ENCODE results near the gene PAWR. TPM values are rescaled to one million over a fixed set of nuclear protein-coding genes. Genes with fewer than 3 reads are reported as not detected.
A peak's percentile ranks its signal among the peaks of the same experiment; 100 is the strongest.
"Not testable (repeated sequence)": the region's sequence is repeated elsewhere in the genome, so short reads cannot be mapped to it uniquely, and the experiment has no call there.

The PAWR gene
- total RNA-seq, 1 experiment from 2014 or later: 153 TPM

DNA sequence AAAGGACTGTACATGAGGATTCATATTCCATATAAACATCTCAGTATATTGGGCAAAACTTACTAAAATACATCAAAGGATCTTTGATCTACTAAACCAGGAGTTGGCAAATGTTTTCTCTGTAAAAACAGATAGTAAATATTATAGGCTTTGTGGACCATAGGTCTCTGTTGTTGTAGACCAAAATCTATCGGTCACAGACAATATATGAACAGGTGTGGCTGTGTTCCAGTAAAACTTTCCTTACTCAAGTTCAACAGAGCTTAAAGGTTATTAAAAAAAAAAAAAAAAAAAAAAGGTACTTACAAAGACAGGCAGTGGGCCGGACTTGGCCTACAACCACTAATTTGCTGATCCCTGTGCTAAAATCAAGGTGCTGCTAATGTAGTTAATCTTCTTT, 40.3 kb downstream of the PAWR start:
- DNase-seq (ENCODE audit: low read depth): no peak

DNA sequence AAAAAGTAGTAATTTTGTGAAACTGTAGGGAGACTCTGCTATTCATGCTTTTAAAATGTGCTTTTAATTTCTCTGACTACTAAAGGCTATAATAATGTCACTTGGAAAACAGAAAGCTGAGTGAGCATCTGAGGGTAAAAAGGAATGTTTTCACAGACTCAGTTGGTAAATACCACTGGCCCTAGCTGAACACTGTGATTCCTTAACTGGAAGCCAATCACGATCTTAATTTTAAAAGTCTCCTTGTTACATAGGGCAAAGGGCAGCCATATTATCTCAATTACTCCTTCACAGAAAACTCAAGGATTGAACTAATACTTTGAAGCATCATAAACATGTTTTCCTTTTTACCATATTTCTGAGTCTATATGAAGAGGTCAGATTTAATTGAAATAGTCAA, 41.9 kb downstream of the PAWR start:
- no peak for DNase-seq (ENCODE audit: low read depth)

DNA sequence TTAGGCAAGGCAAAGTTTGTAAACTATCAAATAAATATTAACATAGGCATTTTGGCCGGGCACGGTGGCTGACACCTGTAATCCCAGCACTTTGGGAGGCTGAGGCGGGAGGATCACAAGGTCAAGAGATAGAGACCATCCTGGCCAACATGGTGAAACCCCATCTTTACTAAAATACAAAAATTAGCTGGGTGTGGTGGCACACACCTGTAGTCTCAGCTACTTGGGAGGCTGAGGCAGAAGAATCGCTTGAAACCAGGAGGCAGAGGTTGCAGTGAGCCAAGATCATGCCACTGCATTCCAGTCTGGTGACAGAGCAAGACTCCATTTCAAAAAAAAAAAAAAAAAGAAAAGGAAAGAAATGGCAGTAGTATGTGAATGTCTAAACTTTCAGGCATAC, 43.9 kb downstream of the PAWR start:
- peak; percentile 37 for DNase-seq (ENCODE audit: low read depth)

DNA sequence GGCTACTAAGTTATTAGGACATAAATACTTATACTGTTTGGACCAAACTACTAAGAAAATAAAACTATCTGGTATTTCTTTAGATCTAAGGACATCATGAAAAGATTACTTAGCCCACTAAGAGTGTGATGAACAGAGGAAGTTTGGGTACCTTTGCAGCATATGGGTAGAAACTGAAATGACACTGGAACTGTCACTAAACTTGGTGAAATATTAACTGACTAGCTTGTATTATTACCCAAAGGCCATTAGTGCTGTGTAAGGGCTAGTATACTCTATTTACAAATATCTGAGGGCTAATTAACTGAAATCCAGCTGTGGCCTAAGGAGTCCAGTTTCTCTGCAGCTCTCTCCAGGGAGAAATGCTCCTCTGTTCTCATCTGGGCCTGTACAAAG, 45.5 kb downstream of the PAWR start:
- DNase-seq (ENCODE audit: low read depth): no peak

DNA sequence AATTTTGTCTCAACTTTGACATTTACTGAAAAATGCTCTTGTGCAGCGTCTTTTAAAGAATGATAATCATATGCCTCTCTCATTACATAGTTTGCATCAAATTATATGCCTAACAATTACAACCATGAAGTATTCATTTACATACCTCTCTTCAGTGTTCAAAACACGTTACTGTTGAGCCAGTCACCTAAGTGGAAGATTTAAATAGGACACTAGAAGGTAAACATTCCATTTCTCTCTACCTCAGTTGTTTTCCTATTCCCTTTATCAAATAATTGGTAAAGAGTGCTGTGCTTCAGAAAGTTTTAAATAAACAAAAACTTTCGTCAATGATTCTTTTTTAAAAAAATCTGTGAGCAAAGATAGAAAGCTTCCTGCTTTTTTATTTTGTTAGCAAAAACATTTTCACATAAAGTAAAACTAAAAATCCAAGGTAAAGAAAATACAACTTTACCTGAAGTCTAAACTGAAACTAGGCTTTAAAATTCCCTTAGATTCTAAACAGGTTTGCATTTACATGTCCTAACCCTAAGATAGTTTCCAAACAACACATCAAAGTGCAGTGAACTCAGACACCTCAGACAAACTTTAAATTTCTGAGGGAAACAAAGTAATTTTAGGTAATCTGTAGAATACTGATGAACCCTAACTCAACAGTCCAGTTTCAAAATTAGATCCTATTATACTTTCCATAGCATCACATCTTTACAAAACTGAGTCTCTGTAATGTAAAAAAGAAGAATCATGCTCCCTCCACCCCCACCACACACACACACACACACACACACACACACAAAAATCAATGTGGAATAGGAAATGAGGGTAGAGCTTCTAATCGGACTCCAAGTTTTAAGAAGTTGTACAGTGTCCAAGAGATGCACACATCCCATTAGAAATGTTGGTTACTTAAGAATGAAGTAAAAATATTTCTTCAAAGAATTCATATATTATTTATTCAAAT, 46.2 kb downstream of the PAWR start:
- DNase-seq (ENCODE audit: low read depth): no peak

DNA sequence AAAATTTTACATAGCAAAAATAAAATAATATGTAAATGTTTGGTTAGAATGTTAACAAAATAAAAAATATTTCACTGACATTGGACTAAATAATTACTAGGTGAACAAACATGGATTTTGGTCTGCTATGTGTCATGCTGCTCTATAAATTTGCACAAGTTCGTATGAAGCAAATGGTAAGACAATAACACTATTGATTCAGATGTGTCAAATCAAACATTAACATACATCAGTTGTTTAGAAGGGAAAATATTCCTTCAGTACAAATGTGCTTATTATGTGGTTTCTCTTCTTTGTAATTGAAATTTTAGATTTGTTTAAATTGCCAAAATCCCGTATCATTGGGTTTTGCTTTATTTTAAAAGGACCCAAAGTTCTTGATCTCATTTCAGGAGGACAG, 46.9 kb downstream of the PAWR start:
- DNase-seq (ENCODE audit: low read depth): no peak

DNA sequence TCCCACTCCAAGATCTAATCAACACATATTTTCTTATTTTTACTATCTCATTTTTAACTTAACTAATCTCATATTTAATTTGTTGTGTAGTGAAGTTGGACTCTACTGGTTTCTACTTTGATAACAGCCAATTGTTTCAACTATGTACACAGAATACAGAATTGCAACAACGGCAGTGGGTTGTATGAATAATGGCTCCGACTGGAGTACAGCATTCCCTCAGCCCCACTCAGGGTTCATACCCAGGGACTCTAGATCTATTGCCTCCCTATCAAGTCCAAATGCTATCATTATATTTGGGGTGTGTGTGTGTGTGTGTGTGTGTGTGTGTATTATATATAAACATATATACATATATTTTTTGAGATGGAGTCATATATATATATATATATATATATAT, 52.3 kb downstream of the PAWR start:
- no peak for DNase-seq (ENCODE audit: low read depth)

DNA sequence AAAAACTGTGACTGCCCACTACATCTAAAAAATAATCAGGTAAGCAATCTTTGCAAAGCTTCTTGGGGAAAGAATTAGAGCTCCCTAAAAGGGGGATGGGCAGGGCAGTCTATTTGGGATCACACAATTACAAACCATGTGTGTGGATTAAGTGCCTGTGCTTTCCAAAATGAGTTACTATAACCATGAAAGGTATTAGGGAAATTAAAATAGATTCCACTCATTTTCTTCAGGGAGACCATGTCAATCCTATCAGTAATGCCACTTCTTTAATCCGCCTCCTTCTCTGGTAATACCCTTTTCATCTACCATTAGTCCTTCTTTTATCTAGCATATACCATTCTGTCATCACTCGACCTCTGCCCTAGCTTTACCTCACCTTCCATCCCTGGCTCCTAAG, 53.7 kb downstream of the PAWR start:
- no peak for DNase-seq (ENCODE audit: low read depth)

DNA sequence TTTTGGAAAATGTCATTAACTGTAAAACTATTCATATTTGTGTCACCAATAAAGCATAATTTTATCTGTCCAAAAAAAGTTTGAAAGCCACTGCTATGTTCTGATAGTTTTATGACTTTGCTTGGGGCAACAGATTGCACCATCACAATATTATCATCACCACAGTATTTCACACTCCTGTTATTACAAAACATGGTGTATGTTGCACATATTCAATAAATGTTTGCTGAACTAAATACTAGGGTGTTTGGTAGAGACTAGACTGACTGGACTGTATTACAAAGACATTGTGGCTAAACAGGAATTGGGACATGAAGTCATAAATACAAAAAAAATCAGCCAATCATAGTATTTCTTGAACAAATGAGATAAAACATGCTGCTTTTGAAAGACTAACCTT, 55.1 kb downstream of the PAWR start:
- no peak for DNase-seq (ENCODE audit: low read depth)

DNA sequence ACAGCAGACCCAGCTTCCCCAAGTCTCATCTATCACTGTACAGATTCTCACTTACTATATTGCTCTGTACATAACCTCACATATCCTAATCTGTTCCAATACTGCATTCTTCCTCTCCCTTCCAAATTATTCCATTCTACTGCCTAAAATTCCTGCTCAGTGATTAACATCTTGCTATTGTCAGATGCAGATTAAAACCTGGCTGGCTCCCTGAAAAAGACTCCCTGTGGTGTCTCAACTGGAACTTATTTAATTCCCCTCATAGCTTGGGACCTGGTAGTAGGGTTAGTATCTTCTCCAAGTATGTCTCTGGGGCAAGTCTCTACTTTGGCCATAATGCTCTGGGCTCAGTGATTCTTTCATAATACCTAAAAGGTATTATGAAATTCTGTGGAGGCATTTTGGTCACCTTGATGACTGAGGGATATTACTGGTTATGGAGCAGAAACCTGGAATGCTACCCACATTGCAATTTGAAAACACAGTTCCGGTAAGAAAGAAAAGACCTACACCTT, 55.8 kb downstream of the PAWR start:
- no peak for DNase-seq (ENCODE audit: low read depth)

DNA sequence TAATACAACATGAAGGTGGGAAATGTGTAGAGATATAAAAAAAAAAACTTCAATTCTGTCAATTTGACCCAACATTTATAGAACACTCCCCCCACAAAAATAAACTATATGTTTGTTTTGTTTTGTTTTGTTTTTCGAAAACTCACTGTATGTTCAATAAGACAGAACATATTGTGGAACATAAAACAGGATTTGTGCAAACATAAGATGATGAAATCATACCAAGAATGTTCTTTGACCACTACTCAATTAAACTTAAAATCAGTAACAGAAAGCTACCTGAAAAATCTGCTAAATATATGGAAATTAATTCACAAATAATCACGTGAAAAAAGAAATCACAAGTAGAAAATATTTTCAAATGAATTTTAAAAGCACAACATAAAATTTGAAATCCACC, 61.2 kb downstream of the PAWR start:
- DNase-seq (ENCODE audit: low read depth): no peak

DNA sequence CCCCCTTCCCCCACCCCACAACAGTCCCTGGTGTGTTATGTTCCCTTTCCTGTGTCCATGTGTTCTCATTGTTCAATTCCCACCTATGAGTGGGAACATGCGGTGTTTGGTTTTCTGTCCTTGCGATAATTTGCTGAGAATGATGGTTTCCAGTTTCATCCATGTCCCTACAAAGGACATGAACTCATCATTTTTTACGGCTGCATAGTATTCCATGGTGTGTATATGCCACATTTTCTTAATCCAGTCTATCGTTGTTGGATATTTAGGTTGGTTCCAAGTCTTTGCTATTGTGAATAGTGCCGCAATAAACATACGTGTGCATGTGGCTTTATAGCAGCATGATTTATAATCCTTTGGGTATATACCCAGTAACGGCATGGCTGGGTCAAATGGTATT, 64.0 kb downstream of the PAWR start:
- DNase-seq (ENCODE audit: low read depth): not testable (repeated sequence)

DNA sequence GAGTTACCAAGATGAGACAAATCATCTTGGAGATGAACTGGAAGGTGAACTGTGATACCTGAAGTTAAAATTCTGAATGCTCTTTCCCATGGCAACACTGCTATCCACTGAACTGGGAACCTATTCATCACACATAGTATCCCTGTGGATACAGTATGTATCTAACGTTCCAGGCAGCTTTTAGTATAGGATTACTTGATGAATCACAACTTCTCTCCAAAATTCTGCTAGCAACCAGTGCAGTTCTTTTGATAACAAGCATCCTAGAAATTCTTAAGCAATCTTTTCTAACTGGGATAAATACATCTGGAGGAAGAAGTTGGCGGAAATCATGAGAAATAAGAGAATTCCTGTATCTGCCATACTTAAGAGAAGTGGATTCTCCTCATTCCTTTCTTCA, 66.4 kb downstream of the PAWR start:
- DNase-seq (ENCODE audit: low read depth): no peak

DNA sequence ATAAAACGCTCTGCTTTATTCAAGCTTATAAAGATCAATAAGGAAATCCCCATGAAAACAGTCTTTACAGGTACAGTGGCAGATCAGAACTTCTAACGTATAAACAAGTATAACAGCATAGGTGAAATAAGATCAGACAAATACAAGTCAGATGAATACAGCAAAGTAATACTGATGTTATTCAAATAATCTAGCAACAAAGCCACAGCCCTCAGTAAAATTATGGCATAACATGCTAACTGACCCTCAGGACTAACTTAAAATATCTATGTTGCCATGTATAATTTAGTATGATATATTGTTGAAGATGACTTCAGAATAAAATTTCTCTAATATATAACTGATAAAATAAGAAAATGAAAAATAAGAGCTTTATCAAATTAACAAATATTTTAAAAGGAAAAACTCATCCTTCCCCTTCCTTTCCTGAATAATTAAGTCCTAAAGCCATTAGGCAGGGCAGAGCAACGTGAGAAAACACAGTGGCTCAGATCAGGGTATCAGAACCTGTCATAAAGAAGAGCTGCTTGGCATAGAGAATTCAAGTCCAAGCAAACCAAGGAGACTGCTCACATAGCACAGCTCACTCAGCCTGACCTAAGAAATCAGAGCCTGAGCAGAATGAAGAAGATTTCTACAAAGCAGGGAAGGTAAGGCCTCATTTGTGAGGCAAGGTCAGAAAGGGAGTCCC, 70.7 kb downstream of the PAWR start:
- no peak for DNase-seq (ENCODE audit: low read depth)

DNA sequence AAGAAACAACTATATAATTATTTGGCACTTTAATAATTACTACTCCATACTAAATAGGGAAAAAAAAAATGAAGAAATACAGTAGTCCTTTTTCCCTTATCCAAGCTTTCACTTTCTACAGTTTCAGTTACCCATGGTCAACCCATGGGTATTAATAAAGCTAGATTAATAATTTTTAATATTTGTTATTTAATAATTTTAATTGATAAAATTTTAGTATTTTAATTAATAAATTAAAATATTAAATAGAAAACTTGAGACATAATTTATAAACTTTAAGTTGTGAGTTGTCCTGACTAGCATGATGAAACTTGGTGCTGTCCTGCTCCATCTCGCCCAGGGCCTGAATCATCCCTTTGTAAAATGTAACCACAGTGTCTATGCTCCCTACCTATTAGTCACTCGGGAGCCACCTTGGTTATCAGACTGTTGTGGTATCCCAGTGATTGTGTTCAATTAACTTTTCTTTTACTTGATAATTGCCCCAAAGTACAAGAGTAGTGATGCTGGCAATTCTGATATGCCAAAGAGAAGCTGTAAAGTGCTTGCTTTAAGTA, 71.8 kb downstream of the PAWR start:
- peak; percentile 73 for DNase-seq (ENCODE audit: low read depth)

DNA sequence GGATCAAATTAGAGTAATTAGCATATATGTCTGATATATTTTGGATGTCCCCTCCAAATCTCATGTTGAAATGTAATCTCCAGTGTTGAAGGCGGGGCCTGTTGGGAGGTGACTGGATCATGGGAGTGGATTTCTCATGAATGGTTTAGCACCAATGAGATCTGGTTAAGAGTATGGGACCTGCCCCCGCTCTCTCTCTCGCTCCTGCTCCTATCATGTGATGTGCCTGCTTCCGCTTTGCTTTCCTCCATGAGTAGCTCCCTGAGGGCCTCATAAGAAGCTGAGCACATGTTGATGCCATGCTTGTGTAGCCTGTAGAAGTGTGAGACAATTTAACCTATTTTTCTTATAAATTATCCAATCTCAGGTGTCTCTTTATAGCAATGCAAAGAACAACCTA, 73.1 kb downstream of the PAWR start:
- DNase-seq (ENCODE audit: low read depth): no peak

DNA sequence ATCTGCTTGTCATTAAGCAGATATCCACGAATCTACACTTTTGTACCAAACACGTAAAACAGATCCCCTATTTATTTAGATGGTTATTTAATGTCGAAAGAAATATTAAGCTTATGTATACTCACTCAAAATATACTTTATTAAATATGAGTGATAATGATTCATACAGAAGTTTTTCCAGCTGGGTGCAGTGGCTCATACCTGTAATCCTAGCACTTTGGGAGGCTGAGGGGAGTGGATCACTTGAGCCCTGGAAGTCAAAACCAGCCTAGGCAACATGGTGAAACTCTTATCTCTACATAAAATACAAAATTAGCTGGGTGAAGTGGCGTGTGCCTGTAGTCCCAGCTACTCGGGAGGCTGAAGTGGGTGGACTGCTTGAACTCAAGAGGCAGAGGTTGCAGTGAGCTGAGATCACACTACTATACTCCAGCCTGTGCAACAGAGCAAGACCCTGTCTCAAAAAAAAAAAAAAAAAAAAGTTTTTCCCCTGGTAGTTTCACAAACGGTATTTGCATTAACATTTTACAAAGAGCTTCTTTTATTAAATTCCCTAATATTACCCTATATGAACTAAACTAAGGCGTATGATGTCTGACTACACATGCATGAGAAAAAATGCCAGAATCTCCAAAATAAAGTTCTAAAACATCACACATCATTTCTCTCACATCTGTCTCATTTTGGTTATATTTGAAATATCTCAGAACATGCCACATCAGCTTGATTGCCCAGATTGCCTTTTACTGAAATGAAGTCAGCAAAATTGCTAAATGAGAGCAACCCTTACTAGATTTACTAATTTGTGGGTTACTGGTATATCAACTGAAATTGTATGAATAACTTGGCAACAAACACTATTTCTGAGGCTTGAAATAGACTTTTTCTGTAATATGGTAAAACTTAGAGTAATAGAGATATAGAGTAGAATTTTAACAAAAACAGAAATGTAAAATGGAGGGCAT, 74.9 kb downstream of the PAWR start:
- no peak for DNase-seq (ENCODE audit: low read depth)

DNA sequence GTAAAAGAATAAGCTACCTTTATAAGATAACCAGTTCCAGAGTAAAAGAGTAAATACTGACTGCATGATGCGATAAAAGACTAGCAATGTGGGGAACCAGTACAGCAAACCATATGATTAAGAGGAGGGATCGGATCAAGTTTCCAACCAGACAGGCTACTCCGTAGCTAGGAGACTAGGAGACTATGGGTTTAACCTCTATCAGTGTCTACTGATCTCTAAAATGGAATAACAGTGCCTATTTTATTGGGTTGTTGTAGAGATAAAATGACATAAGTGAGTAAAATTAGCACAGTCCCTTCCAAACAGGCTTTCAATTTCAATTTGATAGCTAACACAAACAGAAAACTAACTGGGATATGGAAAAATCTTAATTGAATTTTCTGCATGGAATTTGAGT, 76.0 kb downstream of the PAWR start:
- no peak for DNase-seq (ENCODE audit: low read depth)

DNA sequence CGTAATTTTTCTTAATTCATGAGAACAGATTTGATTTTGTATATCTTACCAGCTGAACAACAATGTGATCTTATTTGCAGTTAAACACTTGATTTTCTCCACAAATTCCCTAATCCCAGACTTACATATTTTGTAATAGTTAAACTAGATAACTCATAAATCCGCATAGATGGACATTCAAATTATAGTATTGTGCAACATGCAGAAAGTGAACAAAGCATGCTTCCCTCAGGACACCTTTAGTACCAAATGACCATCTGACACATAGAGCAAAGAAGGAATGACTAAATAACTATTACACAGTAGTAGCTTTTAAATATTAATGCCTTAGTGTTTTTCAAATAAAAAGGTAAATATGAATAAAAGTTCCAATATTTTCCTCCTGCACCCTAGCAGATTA, 88.9 kb downstream of the PAWR start:
- no peak for DNase-seq (ENCODE audit: low read depth)

DNA sequence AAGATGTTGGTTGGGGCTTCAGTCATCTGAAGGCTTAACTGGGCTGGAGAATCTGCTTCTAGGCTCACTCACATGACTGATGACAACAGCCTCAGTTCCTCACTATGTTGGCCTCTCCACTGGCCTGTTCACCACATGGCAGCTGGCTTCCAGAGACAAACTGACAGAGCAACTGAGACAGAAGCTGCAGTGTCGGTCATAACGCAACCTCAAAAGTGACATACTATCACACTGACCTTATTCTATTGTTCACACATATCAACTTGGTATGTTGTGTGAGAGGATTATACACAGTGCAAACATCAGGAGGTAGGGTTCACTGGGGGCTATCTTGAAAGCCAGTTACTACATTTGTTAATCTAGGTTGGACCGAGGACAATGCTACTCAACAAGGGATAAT, 92.9 kb downstream of the PAWR start:
- DNase-seq (ENCODE audit: low read depth): no peak

DNA sequence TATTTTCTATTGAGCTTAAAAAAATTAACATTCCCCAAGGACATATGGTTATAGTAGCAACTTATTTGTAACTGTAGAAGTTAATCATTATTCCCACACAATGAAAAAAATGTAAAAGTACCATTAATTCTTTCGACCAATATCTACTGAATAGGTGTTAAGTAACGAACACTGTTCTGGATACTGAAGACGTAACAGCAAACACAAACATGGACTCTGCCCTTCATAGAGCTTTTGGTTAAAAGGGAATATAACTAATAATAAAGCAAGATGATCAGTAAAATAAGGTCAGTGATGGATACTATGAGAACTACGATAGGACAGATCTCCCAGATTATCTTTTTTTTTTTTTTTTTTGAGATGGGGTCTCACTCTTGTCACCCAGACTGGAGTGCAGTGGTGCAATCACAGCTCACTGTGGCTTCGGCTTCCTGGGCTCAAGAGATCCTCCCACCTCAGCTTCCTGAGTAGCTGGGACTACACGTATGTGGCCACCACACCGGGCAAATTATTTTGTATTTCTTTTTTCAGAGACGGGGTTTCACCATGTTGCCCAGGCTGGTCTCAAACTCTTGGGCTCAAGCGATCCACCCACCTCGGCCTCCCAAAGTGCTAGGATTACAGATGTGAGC, 93.9 kb downstream of the PAWR start:
- DNase-seq (ENCODE audit: low read depth): no peak

Measured in HT1080 (cell line).